ENCODE data around the gene DBNL. TPM values are rescaled to one million over a fixed set of nuclear protein-coding genes. Genes with fewer than 3 reads are reported as not detected.

DBNL gene
- polyA plus RNA-seq, 3 donors, result 228 to 321 (median 304) TPM

DNA sequence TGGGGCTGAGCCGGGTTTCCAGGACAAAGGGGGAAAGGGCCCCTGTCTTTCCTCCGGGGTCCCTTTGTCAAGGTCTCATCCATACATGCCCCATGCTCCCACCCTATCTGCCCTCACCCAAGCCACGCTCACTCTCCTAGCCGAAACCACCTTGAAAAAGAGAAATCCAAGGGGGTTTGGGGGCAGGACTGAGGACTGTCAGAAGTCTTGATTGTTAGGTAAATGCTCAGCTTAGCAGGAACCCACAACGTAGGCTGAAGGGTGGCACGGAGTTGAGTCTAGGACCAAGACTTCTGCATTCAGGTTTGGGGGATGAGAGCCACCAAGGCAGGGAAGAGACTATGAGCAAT, 21.6 kb downstream of the DBNL start:
- Histone ChIP-seq H4K20me1 (ENCODE audit: insufficient read depth, low read length) (peaks cover 66% of the 10 kb centered on the region), H3K9ac (ENCODE audit: insufficient read depth, low read length, poor library complexity, severe bottlenecking) (no peak overlapping the region), H3K27me3 (ENCODE audit: control insufficient read depth in 2 of 2, insufficient read depth in 2 of 2, low read length in 2 of 2) (no peaks in the 10 kb centered on the region), H3K27ac (ENCODE audit: low read depth in 1 of 2, low read length in 2 of 2) (no peak overlapping the region), H3K4me2 (replicated peaks; ENCODE audit: extremely low read depth, low read length, poor library complexity, severe bottlenecking) (no peak overlapping the region), H3K9me3 (replicated peaks in 1 of 2; ENCODE audit: control insufficient read depth in 1 of 2, insufficient read depth in 1 of 2, low read length in 2 of 2) (no peaks in the 10 kb centered on the region), H3K36me3 (replicated peaks in 1 of 2; ENCODE audit: control insufficient read depth in 1 of 2, insufficient read depth in 2 of 2, low read length in 2 of 2) (peaks cover 14 to 15% of the 10 kb centered on the region in 2 donors), H3K4me1 (ENCODE audit: control insufficient read depth in 1 of 2, insufficient read depth in 2 of 2, low read length in 2 of 2) (no peaks in the 10 kb centered on the region), H3K79me2 (ENCODE audit: insufficient read depth, low read length) (no peaks in the 10 kb centered on the region), H3K4me3 (replicated peaks in 1 of 3; ENCODE audit: low read depth in 2 of 3, low read length in 3 of 3) (no peak overlapping the region), H2AFZ (ENCODE audit: insufficient read depth, low read depth, low read length, poor library complexity, severe bottlenecking) (no peak overlapping the region)
- intact Hi-C loops (cut with micrococcal nuclease), result no loop called here
- Mint-ChIP-seq H3K27ac (peak overlapping the region in 5 of 7 donors; percentile 24 to 82 (median 51)), H3K4me3 (no peak overlapping the region), H3K27me3 (ENCODE audit: low read depth in 3 of 3) (peaks cover 0 to 24% (median 4%) of the 10 kb centered on the region in 3 donors), H3K9me3 (peaks cover 0 to 3% (median 0%) of the 10 kb centered on the region in 7 donors), H3K36me3 (peaks cover 11 to 12% of the 10 kb centered on the region in 2 donors), H3K4me1 (peaks cover 16% of the 10 kb centered on the region)
- 18% methylated on average over 2 of the region's 6 CpGs for WGBS (ENCODE audit: insufficient coverage)
- DNase-seq, result no peak
- TF ChIP-seq, protein P1, sequence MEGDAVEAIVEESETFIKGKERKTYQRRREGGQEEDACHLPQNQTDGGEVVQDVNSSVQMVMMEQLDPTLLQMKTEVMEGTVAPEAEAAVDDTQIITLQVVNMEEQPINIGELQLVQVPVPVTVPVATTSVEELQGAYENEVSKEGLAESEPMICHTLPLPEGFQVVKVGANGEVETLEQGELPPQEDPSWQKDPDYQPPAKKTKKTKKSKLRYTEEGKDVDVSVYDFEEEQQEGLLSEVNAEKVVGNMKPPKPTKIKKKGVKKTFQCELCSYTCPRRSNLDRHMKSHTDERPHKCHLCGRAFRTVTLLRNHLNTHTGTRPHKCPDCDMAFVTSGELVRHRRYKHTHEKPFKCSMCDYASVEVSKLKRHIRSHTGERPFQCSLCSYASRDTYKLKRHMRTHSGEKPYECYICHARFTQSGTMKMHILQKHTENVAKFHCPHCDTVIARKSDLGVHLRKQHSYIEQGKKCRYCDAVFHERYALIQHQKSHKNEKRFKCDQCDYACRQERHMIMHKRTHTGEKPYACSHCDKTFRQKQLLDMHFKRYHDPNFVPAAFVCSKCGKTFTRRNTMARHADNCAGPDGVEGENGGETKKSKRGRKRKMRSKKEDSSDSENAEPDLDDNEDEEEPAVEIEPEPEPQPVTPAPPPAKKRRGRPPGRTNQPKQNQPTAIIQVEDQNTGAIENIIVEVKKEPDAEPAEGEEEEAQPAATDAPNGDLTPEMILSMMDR (IDR thresholded peaks at IDR 0.05), result no peak

DNA sequence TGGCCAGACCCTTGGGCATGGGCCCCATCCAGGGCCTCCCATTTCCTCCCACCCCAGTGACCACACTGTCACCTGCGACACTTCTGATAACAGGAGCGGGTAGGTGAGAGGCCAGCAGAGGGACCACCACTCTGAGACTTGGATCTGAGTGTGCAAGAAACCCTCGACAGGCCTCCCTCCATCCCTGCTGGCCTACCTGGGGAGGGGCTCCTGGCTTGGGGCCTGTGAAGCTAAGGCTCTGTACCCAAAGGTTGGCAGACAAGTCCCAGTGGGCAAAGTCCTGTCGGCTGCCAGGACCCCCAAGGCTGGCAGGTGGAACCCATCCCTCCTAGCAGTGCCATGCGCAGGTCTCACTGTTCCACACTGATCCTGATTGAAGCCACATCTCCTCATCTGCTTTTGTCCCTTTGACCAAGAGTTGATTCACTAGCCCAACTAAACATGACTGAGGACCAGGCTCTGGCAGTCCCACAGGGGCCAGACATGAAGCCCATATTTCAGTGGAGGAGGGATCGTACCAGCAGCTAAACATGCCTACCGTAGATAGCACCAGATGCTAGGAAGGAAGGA, 22.1 kb downstream of the DBNL start:
- Histone ChIP-seq H3K4me2 (replicated peaks; ENCODE audit: extremely low read depth, low read length, poor library complexity, severe bottlenecking) (no peak overlapping the region), H3K36me3 (replicated peaks in 1 of 2; ENCODE audit: control insufficient read depth in 1 of 2, insufficient read depth in 2 of 2, low read length in 2 of 2) (peaks cover 9 to 10% of the 10 kb centered on the region in 2 donors), H3K79me2 (ENCODE audit: insufficient read depth, low read length) (no peaks in the 10 kb centered on the region), H3K27ac (ENCODE audit: low read depth in 1 of 2, low read length in 2 of 2) (no peak overlapping the region), H3K4me3 (replicated peaks in 1 of 3; ENCODE audit: low read depth in 2 of 3, low read length in 3 of 3) (no peak overlapping the region), H3K27me3 (ENCODE audit: control insufficient read depth in 2 of 2, insufficient read depth in 2 of 2, low read length in 2 of 2) (no peaks in the 10 kb centered on the region), H3K9me3 (replicated peaks in 1 of 2; ENCODE audit: control insufficient read depth in 1 of 2, insufficient read depth in 1 of 2, low read length in 2 of 2) (no peaks in the 10 kb centered on the region), H2AFZ (ENCODE audit: insufficient read depth, low read depth, low read length, poor library complexity, severe bottlenecking) (no peak overlapping the region), H3K9ac (ENCODE audit: insufficient read depth, low read length, poor library complexity, severe bottlenecking) (no peak overlapping the region), H4K20me1 (ENCODE audit: insufficient read depth, low read length) (peaks cover 61% of the 10 kb centered on the region), H3K4me1 (ENCODE audit: control insufficient read depth in 1 of 2, insufficient read depth in 2 of 2, low read length in 2 of 2) (no peaks in the 10 kb centered on the region)
- WGBS (ENCODE audit: insufficient coverage), result 78% methylated on average over 7 of the region's 7 CpGs
- DNase-seq, result no peak
- Mint-ChIP-seq H3K4me1 (peaks cover 18% of the 10 kb centered on the region), H3K27ac (peak overlapping the region in 3 of 7 donors; percentile 19 to 51 (median 41)), H3K27me3 (ENCODE audit: low read depth in 3 of 3) (peaks cover 0 to 24% (median 4%) of the 10 kb centered on the region in 3 donors), H3K9me3 (peaks cover 0 to 3% (median 0%) of the 10 kb centered on the region in 7 donors), H3K4me3 (no peak overlapping the region), H3K36me3 (peaks cover 6 to 7% of the 10 kb centered on the region in 2 donors)
- intact Hi-C loops (cut with micrococcal nuclease), result no loop called here
- TF ChIP-seq, protein P1 (IDR thresholded peaks at IDR 0.05), result no peak
